ENCODE results near the gene KCND3.

DNA sequence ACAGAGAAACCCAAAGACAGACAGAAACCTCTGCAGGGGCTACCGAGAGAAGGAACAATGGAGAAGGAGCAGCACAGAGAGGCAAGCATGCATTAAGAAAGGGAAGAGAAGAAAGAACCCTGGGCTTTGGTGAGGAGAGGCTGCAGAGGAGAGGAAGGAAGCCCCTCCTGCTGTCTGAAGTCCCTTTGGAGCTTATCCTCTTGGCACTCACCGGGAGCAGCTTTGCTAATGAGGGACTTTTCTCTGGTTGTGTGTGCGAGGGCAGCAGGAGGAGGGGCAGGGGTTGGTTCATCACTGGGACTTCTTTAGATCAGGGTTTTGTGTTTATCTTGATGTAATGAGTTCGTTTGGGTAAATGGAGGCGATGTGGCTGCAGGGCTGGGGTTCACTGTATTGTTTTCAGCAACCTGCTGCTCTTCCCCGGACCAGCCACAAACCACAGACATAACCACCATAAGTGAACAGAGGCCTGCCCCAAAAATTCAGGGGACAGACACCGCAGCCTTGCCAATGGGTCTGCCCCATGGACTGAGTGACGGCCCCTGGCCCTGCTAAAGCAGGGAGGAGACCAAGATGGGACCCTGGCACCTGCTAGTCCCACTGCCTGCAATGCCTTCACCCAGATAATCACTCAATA lies 100.6 kb downstream of the KCND3 start:
- TF ChIP-seq, protein P1, sequence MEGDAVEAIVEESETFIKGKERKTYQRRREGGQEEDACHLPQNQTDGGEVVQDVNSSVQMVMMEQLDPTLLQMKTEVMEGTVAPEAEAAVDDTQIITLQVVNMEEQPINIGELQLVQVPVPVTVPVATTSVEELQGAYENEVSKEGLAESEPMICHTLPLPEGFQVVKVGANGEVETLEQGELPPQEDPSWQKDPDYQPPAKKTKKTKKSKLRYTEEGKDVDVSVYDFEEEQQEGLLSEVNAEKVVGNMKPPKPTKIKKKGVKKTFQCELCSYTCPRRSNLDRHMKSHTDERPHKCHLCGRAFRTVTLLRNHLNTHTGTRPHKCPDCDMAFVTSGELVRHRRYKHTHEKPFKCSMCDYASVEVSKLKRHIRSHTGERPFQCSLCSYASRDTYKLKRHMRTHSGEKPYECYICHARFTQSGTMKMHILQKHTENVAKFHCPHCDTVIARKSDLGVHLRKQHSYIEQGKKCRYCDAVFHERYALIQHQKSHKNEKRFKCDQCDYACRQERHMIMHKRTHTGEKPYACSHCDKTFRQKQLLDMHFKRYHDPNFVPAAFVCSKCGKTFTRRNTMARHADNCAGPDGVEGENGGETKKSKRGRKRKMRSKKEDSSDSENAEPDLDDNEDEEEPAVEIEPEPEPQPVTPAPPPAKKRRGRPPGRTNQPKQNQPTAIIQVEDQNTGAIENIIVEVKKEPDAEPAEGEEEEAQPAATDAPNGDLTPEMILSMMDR (IDR thresholded peaks at IDR 0.05; ENCODE audit: poor library complexity, severe bottlenecking): no peak
- TF ChIP-seq EZH2 (IDR thresholded peaks at IDR 0.05; ENCODE audit: borderline replicate concordance, insufficient read depth, low read length, poor library complexity, severe bottlenecking) (no peak), POLR2AphosphoS5 (IDR thresholded peaks at IDR 0.05) (no peak), EP300 (conservative IDR thresholded peaks at IDR 0.05; ENCODE audit: poor library complexity, severe bottlenecking) (no peak), RAD21 (conservative IDR thresholded peaks at IDR 0.05) (no peak), MXI1 (conservative IDR thresholded peaks at IDR 0.05; ENCODE audit: poor library complexity, severe bottlenecking) (no peak), TAF1 (IDR thresholded peaks at IDR 0.05; ENCODE audit: low read depth) (no peak), SMC3 (conservative IDR thresholded peaks at IDR 0.05; ENCODE audit: poor library complexity) (no peak)
- TF ChIP-seq, protein P2, sequence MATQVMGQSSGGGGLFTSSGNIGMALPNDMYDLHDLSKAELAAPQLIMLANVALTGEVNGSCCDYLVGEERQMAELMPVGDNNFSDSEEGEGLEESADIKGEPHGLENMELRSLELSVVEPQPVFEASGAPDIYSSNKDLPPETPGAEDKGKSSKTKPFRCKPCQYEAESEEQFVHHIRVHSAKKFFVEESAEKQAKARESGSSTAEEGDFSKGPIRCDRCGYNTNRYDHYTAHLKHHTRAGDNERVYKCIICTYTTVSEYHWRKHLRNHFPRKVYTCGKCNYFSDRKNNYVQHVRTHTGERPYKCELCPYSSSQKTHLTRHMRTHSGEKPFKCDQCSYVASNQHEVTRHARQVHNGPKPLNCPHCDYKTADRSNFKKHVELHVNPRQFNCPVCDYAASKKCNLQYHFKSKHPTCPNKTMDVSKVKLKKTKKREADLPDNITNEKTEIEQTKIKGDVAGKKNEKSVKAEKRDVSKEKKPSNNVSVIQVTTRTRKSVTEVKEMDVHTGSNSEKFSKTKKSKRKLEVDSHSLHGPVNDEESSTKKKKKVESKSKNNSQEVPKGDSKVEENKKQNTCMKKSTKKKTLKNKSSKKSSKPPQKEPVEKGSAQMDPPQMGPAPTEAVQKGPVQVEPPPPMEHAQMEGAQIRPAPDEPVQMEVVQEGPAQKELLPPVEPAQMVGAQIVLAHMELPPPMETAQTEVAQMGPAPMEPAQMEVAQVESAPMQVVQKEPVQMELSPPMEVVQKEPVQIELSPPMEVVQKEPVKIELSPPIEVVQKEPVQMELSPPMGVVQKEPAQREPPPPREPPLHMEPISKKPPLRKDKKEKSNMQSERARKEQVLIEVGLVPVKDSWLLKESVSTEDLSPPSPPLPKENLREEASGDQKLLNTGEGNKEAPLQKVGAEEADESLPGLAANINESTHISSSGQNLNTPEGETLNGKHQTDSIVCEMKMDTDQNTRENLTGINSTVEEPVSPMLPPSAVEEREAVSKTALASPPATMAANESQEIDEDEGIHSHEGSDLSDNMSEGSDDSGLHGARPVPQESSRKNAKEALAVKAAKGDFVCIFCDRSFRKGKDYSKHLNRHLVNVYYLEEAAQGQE (IDR thresholded peaks at IDR 0.05; ENCODE audit: borderline replicate concordance): no peak
